ENCODE data around the gene ZNF100. TPM values are rescaled to one million over a fixed set of nuclear protein-coding genes. Genes with fewer than 3 reads are reported as not detected.

The ZNF100 gene
- not detected in 5 replicates for total RNA-seq (2022; extraction: Qiagen RNA extraction)

GRCh38 chr19:21767065-21767800 lies at the start of gene ZNF100:
ZNF100 (minus strand) TSS chr19:21767579; CDS start chr19:21767429, 150 bp downstream.

Other genes with a start within 250 kb of the ZNF100 start
- 2.1 to 3.2 TPM (median 2.6 TPM) in 5 replicates for gene ZNF43, start 68.6 kb upstream of the ZNF100 start, total RNA-seq (2022; extraction: Qiagen RNA extraction)
- gene ZNF208, start 243.4 kb upstream of the ZNF100 start, total RNA-seq (2022; extraction: Qiagen RNA extraction): not detected in 5 replicates

All from A549 treated with dexamethasone at 1 μM for 4 hours (cell line).